Measurements from ENCODE around the gene MYO18A.

Gene MYO18A

DNA sequence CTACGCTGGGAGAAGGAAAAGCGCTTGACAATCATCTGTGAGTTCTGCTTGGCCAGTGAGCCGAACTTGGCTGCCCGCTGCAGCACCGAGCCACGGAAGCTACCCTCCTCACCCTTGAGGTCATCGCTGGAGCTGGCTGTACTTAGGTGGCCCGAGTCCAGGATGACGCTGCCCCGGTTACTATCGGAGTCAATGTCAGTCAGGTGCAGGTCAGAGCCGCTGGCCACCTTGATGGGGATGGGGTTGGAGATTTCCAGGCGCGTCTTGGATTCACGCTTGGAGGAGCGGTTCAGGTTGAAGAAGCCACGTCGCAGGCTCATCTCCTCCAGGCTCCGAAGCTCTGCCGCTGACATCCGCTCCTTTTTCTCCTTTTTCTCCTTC is 13.7 kb downstream of the MYO18A start:
- no peak for DNase-seq

- DNase-seq, result no peak
These were observed 14.2 kb downstream of the MYO18A start for GRCh38 chr17:29165800-29166506.

- DNase-seq, result no peak
These were observed 14.9 kb downstream of the MYO18A start for GRCh38 chr17:29165261-29165660.

DNA sequence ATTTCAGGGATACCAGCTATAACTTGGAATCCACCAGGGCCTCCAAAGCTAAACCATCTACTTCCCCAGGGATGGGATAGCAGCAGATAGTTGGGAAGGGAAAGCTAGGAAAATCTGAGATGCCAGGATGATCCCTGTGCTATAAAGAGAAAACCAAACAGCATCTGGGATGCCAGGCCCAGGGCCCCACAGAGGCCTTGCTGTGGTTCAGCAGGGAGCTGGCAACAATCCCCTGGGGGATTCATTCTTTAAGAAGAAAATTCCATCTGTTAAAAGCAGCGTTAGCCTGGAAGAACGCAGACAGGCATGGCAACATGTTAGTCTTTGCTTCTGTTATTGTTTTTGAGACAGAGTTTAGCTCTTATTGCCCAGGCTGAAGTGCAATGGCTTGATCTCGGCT is 16.6 kb downstream of the MYO18A start:
- no peak for DNase-seq

GRCh38 chr17:29162909-29163341 is 17.3 kb downstream of the MYO18A start:
- DNase-seq, result no peak

DNA sequence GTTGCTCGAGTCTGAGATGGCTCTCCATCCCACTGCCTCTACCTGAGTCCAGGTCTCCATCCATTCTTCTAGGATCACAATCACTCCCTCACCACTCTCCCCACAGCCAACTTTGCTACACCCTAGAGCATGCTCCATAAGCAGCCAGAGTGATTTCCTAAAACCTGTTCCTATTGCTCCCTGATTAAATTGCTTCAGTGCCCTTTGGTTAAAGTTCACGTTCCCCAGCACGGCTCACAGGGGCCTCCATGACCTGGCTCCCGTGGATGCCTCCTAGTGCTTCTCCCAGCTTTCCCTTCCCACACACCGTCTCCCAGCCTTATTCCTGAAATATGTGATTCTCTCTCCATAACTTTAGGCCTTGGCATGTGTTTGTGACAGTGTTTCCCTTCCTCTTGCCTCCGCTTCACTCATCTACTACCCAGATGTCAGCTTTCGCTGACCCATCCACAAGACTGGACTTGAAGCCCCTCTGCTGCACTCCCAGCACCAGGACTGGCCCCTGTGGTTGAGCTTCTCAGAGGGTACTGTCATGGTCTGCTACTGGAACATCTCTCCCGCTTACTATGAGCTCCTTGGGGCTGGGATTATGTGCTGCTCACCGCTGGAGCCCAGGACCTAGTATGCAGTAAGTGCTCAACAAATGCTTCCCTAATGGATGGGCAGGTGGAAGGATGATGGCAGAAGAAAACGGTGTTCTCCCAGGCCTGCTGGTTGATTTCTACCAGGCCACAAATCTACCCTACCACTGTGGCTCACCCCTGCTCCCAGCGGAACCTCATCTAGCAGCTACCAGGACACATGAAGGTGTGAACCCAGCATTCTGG is 17.9 kb downstream of the MYO18A start:
- DNase-seq, result no peak

DNA sequence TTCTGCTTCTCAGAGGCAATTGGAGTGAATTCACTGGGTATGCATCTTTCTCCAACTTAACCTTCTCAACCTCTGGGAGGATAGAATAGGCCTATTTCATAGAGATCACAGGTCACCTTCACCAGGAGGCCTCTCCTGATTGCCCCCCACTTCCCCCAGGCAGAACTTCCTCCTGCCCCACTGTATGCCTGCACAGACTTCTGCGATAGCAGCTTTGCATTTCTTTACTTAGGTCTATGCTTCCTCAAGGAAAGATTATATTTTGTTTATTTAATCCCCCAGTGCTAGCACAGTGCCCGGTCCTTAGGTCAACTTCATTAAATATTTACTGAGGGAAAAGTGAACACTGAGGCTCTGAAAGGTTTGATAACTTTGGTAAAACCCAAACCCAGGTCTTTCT is 19.9 kb downstream of the MYO18A start:
- no peak for DNase-seq

DNA sequence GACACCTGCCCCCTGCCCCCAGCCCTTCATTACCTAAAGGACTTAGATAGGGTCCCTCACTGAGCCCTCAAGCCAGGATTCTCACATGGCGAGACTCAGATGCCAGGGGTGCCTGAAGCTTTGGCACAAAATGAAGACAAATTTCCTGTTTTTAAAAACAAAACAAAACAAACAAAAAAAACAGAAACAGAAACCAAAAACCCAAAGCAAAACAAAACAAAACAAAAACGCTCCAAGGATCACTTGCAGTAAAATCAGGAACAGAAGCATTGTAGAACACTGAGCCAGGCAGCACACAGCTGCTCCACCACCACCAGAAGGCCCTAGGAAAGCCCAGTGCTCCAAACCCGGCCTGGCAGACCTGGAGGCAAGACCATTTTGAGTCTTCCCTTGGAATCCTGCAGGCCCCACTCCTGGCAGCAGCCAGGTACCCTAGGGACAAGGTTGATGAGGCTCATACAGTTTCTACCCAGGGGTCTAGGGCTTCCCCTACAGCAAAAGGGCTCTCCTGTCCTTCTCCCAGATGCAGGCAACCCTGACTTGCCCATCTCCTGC is 20.8 kb downstream of the MYO18A start:
- DNase-seq, result no peak

DNA sequence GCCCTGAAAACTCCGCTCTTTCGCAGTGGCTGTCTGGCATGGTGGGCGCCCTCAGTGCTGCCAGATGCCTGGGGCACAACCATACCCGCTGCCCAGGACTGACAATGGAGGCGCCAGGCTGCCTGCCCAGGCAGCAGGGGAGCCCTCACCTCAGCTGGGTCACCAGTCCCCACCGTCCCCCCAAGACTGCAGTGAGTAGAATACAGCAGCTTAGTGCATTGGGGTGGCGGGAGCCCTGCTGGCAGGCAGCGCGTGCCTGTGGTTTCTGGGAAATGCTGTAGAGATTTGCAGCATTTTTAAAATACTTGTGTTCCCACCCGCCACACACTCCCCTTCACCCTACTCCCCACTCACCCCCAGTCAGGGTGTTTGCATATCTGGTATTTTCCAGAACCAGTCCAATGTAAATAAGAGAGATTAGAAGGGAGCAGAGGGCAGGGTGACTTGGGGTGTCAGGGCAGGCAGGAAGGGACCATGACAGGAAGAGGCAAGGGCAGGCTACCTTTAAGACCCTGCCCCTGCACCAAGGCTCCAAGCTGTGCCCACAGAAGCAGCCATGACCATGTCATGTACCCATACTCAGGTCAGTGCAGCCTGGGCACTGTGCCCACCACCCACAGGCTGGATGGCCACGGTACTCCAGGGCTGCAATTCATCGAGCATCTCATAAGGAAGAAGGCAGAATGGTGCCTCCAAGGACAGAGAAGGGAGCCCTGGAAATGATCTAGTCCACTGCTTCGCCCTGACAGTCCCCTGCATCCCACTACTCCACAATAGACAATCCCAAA is 21.5 kb downstream of the MYO18A start:
- DNase-seq, result peak; percentile 76

GRCh38 chr17:29158096-29158487 is 22.1 kb downstream of the MYO18A start:
- no peak for DNase-seq

- no peak for DNase-seq
These were observed 22.9 kb downstream of the MYO18A start for GRCh38 chr17:29157310-29157709.

DNA sequence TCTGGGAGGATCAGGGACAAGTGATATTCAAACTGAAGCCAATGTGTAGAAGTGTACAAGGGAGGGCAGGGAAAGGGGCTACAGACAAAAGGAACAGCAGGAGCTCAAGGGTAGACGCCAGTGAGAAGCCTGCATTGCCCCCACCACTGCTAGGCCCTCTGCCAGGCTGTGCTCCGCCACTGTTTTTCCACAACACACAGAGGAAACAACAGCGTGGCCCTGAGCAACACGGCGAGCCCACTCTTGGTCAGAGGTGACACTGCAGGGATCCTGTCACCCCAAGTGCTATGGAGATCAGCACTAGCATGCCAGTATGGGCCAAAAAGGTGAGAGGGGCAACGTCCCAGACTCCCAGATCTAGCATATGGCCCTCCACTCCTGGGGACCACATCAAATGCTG is 23.4 kb downstream of the MYO18A start:
- no peak for DNase-seq

DNA sequence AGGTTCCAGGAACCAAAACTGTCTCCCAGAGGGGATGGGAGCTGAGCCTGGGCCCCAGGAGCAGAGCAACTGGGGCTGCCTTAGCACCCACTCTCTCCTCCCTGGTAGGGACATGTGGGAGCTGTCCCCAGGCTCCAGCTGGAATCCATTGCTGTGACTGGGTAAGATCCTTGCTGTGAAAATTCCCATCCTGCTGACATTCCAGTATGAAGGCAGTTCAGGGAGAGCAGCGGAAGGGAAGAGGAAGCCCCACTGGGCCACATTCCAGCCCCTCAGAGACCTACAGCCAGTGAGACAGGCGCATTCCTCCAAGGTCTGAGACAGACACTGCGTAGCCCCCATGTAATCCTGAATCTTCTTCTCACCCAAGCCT is 24.2 kb downstream of the MYO18A start:
- no peak for DNase-seq

- peak; percentile 64 for DNase-seq
These were observed 24.8 kb downstream of the MYO18A start for GRCh38 chr17:29155227-29155965.

GRCh38 chr17:29154516-29155226 is 25.5 kb downstream of the MYO18A start:
- DNase-seq, result no peak

- DNase-seq, result peak; percentile 38
These were observed 28.6 kb downstream of the MYO18A start for GRCh38 chr17:29151567-29151966.

- no peak for DNase-seq
These were observed 30.0 kb downstream of the MYO18A start for GRCh38 chr17:29150161-29150560.

- DNase-seq, result no peak
These were observed 30.6 kb downstream of the MYO18A start for GRCh38 chr17:29149431-29150064.

- peak; percentile 87 for DNase-seq
These were observed 31.3 kb downstream of the MYO18A start for GRCh38 chr17:29148790-29149430.

- DNase-seq, result no peak
These were observed 31.9 kb downstream of the MYO18A start for GRCh38 chr17:29148257-29148789.

DNA sequence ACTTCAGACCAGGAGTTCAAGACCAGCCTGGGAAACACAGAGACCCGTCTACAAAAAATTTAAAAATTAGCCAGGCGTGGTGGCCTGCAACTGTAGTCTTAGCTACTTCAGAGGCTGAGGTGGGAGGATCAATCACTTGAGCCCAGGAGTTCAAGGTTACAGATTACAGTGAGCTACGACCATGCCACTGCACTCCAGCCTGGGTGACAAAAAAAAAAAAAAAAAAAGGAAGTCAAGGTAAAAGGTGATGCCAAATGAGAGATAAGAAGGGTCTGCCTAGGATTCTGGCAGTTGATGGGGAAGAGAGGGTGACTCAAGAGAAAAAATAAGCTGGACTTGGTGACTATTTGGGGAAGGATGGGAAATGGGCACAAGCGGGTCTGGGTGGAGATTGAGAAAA is 32.5 kb downstream of the MYO18A start:
- DNase-seq, result no peak

Measured in HCEC 1CT (cell line).